Effector memory CD8-positive, alpha-beta T cell (primary cell): ENCODE data around the gene ARHGEF4.

Experiments
- ATAC-seq: fragments of 150-1000 bp; cut with Tn5 transposase; replicated peaks from 2 replicates; pipeline ENCODE4 v1.10.0; 2021; ENCODE audit warnings: mild to moderate bottlenecking, moderate library complexity
- DNase-seq, 3 experiments: peaks; one replicate each; pipeline ENCODE4 v3.0.0; 2021
- H3K27ac Mint-ChIP-seq, 2 donors: one replicate each; pipeline ENCODE4 v1.8.0; 2022; ENCODE audit warnings: mild to moderate bottlenecking in 2 of 2, mixed read lengths in 2 of 2, moderate library complexity in 2 of 2
- H3K27me3 Mint-ChIP-seq, 2 donors: one replicate each; pipeline ENCODE4 v1.8.0; 2022; ENCODE audit warnings: mixed read lengths in 2 of 2
- H3K36me3 Mint-ChIP-seq: one replicate; pipeline ENCODE4 v1.8.0; 2022; ENCODE audit warnings: mild to moderate bottlenecking, moderate library complexity, mixed read lengths; ENCODE audit not compliant: insufficient read depth
- H3K4me1 Mint-ChIP-seq, 2 donors: one replicate each; pipeline ENCODE4 v1.8.0; 2022; ENCODE audit warnings: low read depth in 2 of 2, mixed read lengths in 2 of 2
- H3K4me3 Mint-ChIP-seq, 2 donors: one replicate each; pipeline ENCODE4 v1.8.0; 2022; ENCODE audit warnings: mild to moderate bottlenecking in 2 of 2, mixed read lengths in 2 of 2, moderate library complexity in 2 of 2
- H3K9me3 Mint-ChIP-seq, 2 donors: one replicate each; pipeline ENCODE4 v1.8.0; 2022; ENCODE audit warnings: mixed read lengths in 2 of 2

Gene ARHGEF4

DNA sequence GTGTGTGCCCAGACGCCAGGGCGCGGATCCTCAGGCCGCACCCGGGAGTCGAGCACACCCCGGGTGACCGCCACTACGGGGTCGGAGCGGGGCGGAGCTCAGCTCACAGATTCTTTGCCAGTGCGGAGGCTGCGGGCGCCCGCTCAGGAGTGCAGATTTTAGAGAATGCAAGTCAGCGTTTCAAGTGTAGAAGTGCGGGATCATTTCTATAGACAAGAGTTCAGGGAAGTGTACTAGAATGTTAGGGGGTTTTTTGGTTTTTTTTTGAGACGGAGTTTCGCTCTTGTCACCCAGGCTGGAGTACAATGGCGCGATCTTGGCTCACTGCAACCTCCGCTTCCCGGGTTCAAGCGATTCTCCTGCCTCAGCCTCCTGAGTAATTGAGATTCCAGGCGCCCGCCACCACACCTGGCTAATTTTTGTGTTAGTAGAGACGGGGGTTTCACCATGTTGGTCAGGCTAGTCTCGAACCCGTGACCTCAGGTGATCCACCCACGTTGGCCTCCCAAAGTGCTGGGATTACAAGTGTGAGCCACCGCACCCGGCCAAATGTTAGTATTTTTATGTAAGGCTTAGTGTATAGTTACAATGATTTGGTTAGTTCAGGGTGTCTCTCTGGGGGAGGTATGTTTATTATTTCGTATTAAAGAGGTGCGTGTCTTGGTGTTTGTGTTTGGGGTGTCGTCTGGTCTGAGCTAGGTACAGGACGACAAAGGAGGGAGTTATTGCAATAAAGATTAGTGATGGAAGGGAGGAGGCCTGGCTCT, 257.2 kb downstream of the ARHGEF4 start:
- DNase-seq (no peak), ATAC-seq (peak; percentile 74)
- peaks cover 25% of the 10 kb centered on the region for H3K36me3 Mint-ChIP-seq
- H3K9me3 Mint-ChIP-seq, result no peaks in the 10 kb centered on the region
- peaks cover 7 to 23% of the 10 kb centered on the region in 2 donors for H3K4me1 Mint-ChIP-seq
- H3K27ac Mint-ChIP-seq, result peak overlapping the region; percentile 95 to 97
- peak overlapping the region; percentile 86 to 95 for H3K4me3 Mint-ChIP-seq
- H3K27me3 Mint-ChIP-seq, result no peaks in the 10 kb centered on the region

GRCh38 chr2:131094463-131095281, 258.0 kb downstream of the ARHGEF4 start:
- Mint-ChIP-seq H3K27ac (peak overlapping the region; percentile 95 to 97), H3K36me3 (peaks cover 17% of the 10 kb centered on the region)
- no peak for DNase-seq

More at GRCh38 chr2:131094463-131095281, 258.0 kb downstream of the ARHGEF4 start:
- Mint-ChIP-seq H3K9me3 (no peaks in the 10 kb centered on the region), H3K4me1 (peaks cover 7 to 17% of the 10 kb centered on the region in 2 donors), H3K27me3 (no peaks in the 10 kb centered on the region), H3K4me3 (peak overlapping the region; percentile 86 to 95)
- no peak for ATAC-seq
